GM19043 (cell line): ENCODE measurements around the gene SLC6A7.

Source experiments
- ATAC-seq: cut with Tn5 transposase; IDR thresholded peaks from one replicate; pipeline ENCODE4 v1.9.1; 2021; ENCODE audit warnings: low read depth; ENCODE audit not compliant: unreplicated experiment

Gene SLC6A7

DNA sequence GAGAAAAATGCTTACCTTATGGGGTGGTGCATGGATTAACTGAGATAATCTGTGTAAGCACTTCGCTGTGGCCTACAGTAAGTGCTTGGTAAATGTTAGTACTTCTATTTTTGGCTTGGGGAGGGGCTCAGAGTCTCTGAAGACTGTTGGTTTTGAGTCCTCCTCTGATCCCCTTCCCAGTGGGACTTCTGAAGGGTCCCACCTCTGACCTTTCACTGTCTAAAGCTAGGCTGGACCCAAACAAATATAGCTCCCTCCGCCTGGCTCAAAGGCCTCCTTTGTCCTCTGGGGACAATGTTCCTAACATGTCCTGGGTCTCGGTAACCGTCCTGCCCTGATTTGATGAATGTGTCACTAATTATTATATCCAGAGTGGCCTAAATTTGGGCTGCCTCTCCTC, 64.9 kb downstream of the SLC6A7 start:
- no peak for ATAC-seq

DNA sequence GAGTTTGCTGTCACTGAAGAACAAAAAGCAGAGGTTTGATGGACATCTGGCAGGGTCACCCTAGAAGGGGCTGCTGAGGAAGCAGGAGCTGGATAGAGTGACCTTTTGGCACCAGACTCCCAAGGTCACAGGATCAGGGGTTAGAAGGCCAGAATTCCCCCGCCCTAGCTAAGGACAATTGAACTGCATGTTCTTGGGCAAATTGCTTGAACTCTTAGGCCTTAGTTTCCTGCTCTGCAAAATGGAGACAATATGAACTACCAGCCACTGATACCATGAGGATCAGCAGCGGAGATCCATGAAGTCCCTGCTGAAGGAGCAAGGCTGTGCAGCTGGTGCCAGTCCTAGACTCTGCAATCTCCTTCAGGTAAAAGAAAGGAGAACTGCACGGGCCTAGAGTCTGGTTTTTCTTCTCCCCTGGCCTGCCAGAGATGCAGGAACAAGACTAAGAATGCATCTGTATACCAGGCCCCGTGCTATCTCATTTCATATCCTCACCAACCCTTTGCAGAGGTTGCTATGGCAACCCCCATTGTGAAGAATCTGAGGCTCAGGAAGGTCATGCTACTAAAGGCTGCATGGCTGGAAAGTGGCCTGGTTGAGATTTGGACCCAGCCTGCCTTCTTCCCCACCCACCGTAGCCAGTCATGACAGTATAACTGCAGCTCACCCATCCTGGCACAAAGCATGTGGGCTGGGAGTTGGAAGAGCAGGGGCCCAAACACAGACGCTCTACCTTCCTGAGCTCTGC, 66.0 kb downstream of the SLC6A7 start:
- ATAC-seq = no peak

DNA sequence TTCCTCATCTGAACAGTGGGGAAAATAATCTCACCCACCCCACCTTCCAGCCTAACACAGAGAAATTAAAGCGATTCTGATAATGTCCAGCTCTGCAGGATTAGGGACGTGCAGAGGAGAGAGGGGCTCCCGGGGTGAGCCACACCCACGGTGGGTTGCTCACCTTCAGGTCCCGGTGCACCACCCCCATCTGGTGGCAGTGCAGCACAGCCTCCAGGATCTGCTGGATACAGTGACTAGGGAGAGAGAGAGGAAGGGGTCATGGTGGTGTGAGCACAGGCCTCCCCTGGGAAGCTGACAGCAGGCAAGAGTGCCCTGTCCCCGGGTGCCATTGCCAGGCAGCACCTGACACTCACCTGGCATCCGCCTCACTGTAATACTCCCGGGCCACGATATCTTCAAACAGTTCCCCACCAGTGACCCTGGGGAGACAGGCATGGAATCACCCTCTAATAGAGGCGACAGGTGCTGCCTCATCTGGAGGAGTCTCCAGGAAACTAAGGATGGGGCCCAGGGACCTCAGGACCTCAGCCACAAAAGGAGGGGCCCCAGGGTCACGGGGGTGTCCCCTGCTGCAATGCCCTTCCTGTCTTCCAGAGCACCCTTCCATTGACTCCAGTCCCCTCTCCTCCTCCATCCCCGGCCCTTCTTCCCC, 66.7 kb downstream of the SLC6A7 start:
- ATAC-seq = no peak

DNA sequence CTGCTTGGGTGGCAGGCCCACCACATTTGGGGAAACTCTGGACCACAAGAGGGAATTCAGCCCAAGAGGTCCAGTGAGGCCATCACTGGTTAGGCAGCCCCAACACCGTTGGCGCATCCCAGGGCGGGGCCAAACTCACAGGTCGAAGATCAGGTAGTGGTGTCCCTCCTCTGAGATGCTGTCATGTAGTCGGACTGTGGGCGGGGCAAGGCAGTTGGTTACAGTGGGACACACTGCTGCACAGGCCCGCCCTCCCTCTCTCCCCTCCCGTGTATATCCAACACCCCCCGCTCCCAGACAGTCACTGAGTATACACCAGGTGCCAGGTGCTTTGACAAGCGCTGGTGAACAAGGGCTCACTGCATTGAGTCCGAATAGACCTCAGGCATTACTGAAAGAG, 67.6 kb downstream of the SLC6A7 start:
- no peak for ATAC-seq

DNA sequence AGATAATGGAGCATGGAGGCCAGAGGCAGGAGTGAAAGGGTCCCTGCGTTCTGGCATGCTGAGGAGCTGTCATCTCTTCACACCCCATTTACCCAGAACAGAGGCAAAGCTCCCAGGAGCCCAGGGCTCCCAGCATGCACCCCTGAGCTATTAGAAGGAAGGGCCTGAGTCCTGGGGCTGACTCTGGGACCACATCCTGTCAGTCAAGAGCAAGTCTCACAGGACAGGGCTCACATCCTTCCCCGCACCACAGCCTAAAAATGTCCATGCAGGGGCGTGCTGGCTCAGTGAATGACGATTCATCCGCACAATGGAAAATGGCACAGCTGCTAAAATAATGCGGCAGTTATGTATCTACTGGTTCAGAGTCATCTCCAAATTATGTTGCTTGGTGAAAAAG, 68.3 kb downstream of the SLC6A7 start:
- ATAC-seq = peak; percentile 71
